Measurements from ENCODE around the gene NNMT.

NNMT gene

DNA sequence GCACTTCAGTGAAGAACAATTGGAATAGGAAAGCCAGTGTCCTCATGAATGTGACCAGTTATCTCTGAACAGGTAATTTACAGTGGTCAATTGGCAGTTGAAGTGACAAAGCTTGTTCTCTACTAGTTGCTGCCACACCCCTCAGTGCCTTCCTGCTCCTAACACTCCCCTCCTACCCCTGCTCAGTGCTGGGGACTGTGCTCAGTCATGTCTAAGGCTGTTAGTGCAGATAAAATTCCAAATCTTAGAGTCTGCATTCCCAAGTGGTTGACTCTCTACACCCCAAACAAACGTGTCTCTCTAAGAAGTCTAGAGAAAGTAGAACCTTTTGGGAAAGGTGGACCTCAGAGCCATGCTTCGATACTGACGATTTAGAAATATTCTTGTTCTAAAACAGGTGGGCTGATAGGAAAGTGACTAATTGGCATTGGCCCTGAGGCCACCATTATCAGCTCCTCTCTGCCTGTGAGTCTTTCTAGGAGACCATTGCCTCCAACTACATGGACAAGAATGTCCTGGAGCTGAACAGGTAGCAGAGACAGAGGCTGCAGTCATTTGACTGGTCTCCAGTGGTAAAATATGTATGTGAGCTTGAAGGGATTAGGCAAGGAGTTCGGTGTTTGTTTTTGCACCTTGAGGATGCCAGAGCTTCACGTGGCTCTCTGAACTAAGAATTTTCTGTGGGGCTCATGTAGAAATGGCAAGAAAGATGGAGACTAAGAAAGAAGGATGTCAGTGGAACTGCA is 22.1 kb upstream of the NNMT start:
- Histone ChIP-seq H3K27me3 (ENCODE audit: control insufficient read depth, insufficient read depth, low read length, poor library complexity, severe bottlenecking) (no peaks in the 10 kb centered on the region), H3K27ac (ENCODE audit: insufficient read depth, low read depth, low read length, poor library complexity, severe bottlenecking) (no peak overlapping the region), H3K4me3 (ENCODE audit: insufficient read depth, low read depth, low read length) (no peak overlapping the region), H3K4me1 (ENCODE audit: control insufficient read depth, insufficient read depth, low read length) (no peaks in the 10 kb centered on the region), H3K9me3 (ENCODE audit: control insufficient read depth, low read length) (no peaks in the 10 kb centered on the region), H3K36me3 (ENCODE audit: control insufficient read depth, insufficient read depth, low read length) (no peaks in the 10 kb centered on the region)
- 90 to 95% methylated on average over 5 of the region's 5 CpGs for WGBS, 2 experiments

DNA sequence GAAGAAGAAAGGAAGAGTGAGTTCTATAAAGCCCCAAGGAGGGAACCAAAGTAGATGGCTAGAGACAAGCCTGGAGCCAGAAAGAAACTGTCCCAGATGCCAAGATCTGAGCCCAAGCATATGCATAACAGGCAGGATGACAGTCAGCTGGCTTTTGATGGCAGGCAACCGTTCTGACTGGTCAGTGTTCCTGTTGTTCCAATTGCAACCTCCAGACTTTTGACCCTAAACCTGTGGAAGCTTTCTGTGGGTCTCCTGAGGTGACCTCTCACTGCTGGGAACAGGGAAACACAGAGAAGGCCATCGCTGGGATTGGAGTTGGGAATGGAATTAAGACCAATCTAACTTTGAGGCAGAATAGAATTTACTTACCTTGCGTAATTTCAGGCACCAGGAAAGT is 21.6 kb upstream of the NNMT start:
- Histone ChIP-seq H3K36me3 (ENCODE audit: control insufficient read depth, insufficient read depth, low read length) (no peaks in the 10 kb centered on the region), H3K4me1 (ENCODE audit: control insufficient read depth, insufficient read depth, low read length) (no peaks in the 10 kb centered on the region), H3K27me3 (ENCODE audit: control insufficient read depth, insufficient read depth, low read length, poor library complexity, severe bottlenecking) (no peaks in the 10 kb centered on the region), H3K4me3 (ENCODE audit: insufficient read depth, low read depth, low read length) (no peak overlapping the region), H3K9me3 (ENCODE audit: control insufficient read depth, low read length) (no peaks in the 10 kb centered on the region), H3K27ac (ENCODE audit: insufficient read depth, low read depth, low read length, poor library complexity, severe bottlenecking) (no peak overlapping the region)
- 71 to 77% methylated on average over 2 of the region's 3 CpGs for WGBS, 2 experiments

GRCh38 chr11:114275280-114275679 is 20.9 kb upstream of the NNMT start:
- Histone ChIP-seq H3K27me3 (ENCODE audit: control insufficient read depth, insufficient read depth, low read length, poor library complexity, severe bottlenecking) (no peaks in the 10 kb centered on the region), H3K27ac (ENCODE audit: insufficient read depth, low read depth, low read length, poor library complexity, severe bottlenecking) (no peak overlapping the region)
- 90 to 93% methylated on average over 3 of the region's 3 CpGs for WGBS, 2 experiments

DNA sequence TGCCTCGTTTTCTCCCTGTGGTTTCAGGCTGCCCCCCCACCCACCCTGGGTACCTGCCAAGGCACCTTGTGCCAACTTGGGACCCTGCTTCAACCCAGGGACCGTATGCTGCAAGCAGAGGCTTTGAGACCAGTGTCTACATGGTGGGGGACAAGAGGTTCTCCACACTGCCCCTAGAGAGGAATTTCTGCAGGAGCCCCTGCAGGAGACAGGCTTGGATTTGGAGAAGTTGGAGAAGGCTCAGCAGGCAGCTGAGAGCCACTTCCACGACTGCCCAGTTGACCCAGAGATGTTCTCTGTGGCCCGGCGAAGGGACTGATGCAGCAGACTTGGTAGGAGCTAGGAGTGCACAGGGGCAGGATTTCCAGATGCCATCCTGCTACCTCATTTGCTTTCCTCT is 20.1 kb upstream of the NNMT start:
- H3K9me3 ChIP-seq (ENCODE audit: control insufficient read depth, low read length), result no peaks in the 10 kb centered on the region
- no peaks in the 10 kb centered on the region for H3K4me1 ChIP-seq (ENCODE audit: control insufficient read depth, insufficient read depth, low read length)
- 79 to 83% methylated on average over 5 of the region's 5 CpGs for WGBS, 2 experiments
- no peaks in the 10 kb centered on the region for H3K36me3 ChIP-seq (ENCODE audit: control insufficient read depth, insufficient read depth, low read length)
- no peak overlapping the region for H3K4me3 ChIP-seq (ENCODE audit: insufficient read depth, low read depth, low read length)
- H3K27me3 ChIP-seq (ENCODE audit: control insufficient read depth, insufficient read depth, low read length, poor library complexity, severe bottlenecking), result no peaks in the 10 kb centered on the region
- no peak overlapping the region for H3K27ac ChIP-seq (ENCODE audit: insufficient read depth, low read depth, low read length, poor library complexity, severe bottlenecking)

More at GRCh38 chr11:114275280-114275679, 20.9 kb upstream of the NNMT start:
- no peaks in the 10 kb centered on the region for H3K36me3 ChIP-seq (ENCODE audit: control insufficient read depth, insufficient read depth, low read length)
- no peaks in the 10 kb centered on the region for H3K4me1 ChIP-seq (ENCODE audit: control insufficient read depth, insufficient read depth, low read length)
- no peak overlapping the region for H3K4me3 ChIP-seq (ENCODE audit: insufficient read depth, low read depth, low read length)
- no peaks in the 10 kb centered on the region for H3K9me3 ChIP-seq (ENCODE audit: control insufficient read depth, low read length)

GRCh38 chr11:114277637-114278341 is 18.4 kb upstream of the NNMT start:
- Histone ChIP-seq H3K9me3 (ENCODE audit: control insufficient read depth, low read length) (no peaks in the 10 kb centered on the region), H3K4me3 (ENCODE audit: insufficient read depth, low read depth, low read length) (no peak overlapping the region), H3K27me3 (ENCODE audit: control insufficient read depth, insufficient read depth, low read length, poor library complexity, severe bottlenecking) (no peaks in the 10 kb centered on the region), H3K27ac (ENCODE audit: insufficient read depth, low read depth, low read length, poor library complexity, severe bottlenecking) (no peak overlapping the region), H3K4me1 (ENCODE audit: control insufficient read depth, insufficient read depth, low read length) (no peaks in the 10 kb centered on the region), H3K36me3 (ENCODE audit: control insufficient read depth, insufficient read depth, low read length) (no peaks in the 10 kb centered on the region)
- WGBS, 2 experiments, result 92% methylated on average over 11 of the region's 11 CpGs

DNA sequence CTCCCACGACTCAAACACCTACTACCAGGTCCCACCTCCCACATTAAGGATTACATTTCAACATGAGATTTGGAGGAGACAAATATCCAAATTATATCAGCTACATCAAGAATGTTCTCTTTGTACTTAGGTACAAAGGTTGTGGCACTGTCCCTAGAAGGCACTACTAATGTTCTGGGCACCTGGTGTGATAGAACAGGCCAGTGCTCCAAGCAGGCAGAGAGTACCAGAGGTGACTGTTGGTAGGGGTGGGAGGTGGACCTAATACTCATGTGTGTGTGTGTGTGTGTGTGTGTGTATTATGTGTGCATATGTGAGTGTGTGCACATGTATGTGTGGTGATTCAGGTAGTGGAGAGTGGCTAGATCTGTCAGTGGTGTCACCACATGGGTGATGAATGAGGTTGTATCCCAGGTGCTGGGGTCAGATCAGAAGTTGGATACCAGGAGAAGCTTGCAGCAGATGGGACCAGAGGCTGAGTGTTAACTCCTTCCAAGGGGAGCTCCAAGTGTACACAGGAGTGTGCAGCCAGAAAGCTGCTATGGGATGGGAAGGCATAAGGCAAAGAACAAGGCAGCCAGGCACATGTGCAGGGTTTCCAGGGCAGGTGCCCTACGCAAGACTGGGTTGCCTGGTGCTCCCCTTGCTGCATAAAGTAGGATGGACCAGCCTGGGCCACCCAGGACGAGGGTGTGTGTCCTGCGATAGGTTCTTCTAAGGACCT is 17.7 kb upstream of the NNMT start:
- 90 to 95% methylated on average over 4 of the region's 4 CpGs for WGBS, 2 experiments
- no peak overlapping the region for H3K4me3 ChIP-seq (ENCODE audit: insufficient read depth, low read depth, low read length)

DNA sequence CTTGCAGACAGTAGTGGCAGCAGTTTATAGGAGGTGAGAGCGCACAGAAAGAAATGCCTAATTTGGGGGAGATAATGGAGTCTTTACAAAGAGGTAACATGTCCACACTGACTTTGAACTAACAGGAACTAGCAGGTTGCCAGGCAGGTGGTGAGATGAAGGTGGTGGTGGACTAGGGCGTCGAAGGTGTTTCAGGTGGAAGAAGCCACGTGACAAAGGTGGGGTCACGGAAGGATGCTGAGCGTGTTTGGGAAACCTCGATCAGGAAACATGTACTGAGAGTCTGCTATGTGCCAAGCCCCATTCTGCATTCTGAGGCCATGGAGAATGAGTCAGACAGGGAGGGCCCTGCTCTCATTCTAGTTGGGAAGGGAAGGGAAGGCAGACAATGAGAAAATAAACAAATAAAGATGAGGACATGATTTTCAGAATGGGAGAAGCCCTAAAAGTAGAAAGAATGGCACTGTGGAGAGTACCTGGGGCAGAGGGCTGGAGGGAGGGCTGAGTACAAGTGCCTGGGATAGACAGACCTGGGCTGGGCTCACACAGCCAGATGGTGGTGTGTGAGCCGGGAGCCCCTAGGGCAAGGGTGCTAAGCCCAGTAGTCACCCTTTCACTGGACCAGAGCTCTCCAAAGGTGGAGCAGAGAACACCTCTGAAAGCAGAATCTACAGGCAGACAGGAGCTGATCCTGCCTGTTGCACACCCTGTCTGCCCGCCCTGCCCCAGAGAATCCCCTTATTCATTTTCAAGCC is 16.2 kb upstream of the NNMT start:
- no peak overlapping the region for H3K4me3 ChIP-seq (ENCODE audit: insufficient read depth, low read depth, low read length)
- H3K36me3 ChIP-seq (ENCODE audit: control insufficient read depth, insufficient read depth, low read length), result no peaks in the 10 kb centered on the region
- no peaks in the 10 kb centered on the region for H3K9me3 ChIP-seq (ENCODE audit: control insufficient read depth, low read length)
- H3K27ac ChIP-seq (ENCODE audit: insufficient read depth, low read depth, low read length, poor library complexity, severe bottlenecking), result no peak overlapping the region
- H3K27me3 ChIP-seq (ENCODE audit: control insufficient read depth, insufficient read depth, low read length, poor library complexity, severe bottlenecking), result no peaks in the 10 kb centered on the region
- WGBS, 2 experiments, result 94 to 95% methylated on average over 9 of the region's 9 CpGs
- no peaks in the 10 kb centered on the region for H3K4me1 ChIP-seq (ENCODE audit: control insufficient read depth, insufficient read depth, low read length)

More for the DNA sequence above, 17.7 kb upstream of the NNMT start:
- Histone ChIP-seq H3K4me1 (ENCODE audit: control insufficient read depth, insufficient read depth, low read length) (no peaks in the 10 kb centered on the region), H3K27ac (ENCODE audit: insufficient read depth, low read depth, low read length, poor library complexity, severe bottlenecking) (no peak overlapping the region), H3K36me3 (ENCODE audit: control insufficient read depth, insufficient read depth, low read length) (no peaks in the 10 kb centered on the region), H3K27me3 (ENCODE audit: control insufficient read depth, insufficient read depth, low read length, poor library complexity, severe bottlenecking) (no peaks in the 10 kb centered on the region), H3K9me3 (ENCODE audit: control insufficient read depth, low read length) (no peaks in the 10 kb centered on the region)

GRCh38 chr11:114280696-114281095 is 15.5 kb upstream of the NNMT start:
- H3K27ac ChIP-seq (ENCODE audit: insufficient read depth, low read depth, low read length, poor library complexity, severe bottlenecking), result no peak overlapping the region
- 24 to 29% methylated on average over 6 of the region's 6 CpGs for WGBS, 2 experiments
- H3K4me3 ChIP-seq (ENCODE audit: insufficient read depth, low read depth, low read length), result no peak overlapping the region
- no peaks in the 10 kb centered on the region for H3K9me3 ChIP-seq (ENCODE audit: control insufficient read depth, low read length)
- no peaks in the 10 kb centered on the region for H3K4me1 ChIP-seq (ENCODE audit: control insufficient read depth, insufficient read depth, low read length)
- no peaks in the 10 kb centered on the region for H3K27me3 ChIP-seq (ENCODE audit: control insufficient read depth, insufficient read depth, low read length, poor library complexity, severe bottlenecking)
- no peaks in the 10 kb centered on the region for H3K36me3 ChIP-seq (ENCODE audit: control insufficient read depth, insufficient read depth, low read length)

DNA sequence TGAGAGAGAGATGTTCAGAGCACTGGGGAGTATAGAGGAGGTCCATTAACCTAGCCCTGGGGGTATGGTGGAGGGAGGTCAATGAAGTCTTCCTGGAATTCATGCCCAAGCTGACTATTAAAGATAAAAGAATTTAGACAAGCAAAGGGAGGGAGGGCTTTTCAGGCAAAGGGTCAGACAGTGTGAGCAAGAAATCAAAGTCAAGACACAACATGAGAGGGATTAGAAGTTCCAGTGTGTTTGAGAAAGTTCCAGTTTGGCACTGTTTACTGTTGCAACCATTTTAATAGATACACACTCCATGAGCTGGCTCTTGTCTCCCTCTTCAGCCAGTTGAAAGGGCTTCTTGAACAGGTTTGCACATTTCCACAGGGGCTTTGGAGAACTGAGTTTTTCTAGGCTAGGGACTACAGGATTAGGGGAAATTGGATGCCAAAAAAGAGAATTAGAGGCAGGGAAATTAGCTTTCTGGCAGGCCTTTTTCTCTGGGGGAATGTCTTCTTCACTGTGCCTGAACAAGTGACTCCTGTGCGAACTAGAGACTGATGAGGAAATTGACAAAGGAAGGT is 14.7 kb upstream of the NNMT start:
- 94 to 96% methylated on average over 1 of the region's 1 CpG for WGBS, 2 experiments
- Histone ChIP-seq H3K4me3 (ENCODE audit: insufficient read depth, low read depth, low read length) (no peak overlapping the region), H3K4me1 (ENCODE audit: control insufficient read depth, insufficient read depth, low read length) (no peaks in the 10 kb centered on the region), H3K27ac (ENCODE audit: insufficient read depth, low read depth, low read length, poor library complexity, severe bottlenecking) (no peak overlapping the region), H3K27me3 (ENCODE audit: control insufficient read depth, insufficient read depth, low read length, poor library complexity, severe bottlenecking) (no peaks in the 10 kb centered on the region), H3K9me3 (ENCODE audit: control insufficient read depth, low read length) (no peaks in the 10 kb centered on the region), H3K36me3 (ENCODE audit: control insufficient read depth, insufficient read depth, low read length) (no peaks in the 10 kb centered on the region)

Measured in ectodermal cell (in vitro differentiated cells).